K562 (cell line): ENCODE measurements around the gene ALG13. TPM values are rescaled to one million over a fixed set of nuclear protein-coding genes. Genes with fewer than 3 reads are reported as not detected.

Experiments used
- CEBPZ ChIP-seq: fragments of 150-350 bp; IDR thresholded peaks from 2 replicates; pipeline ENCODE4 v1.6.1; 2014; ENCODE audit warnings: low read depth, mild to moderate bottlenecking, low read length, borderline replicate concordance
- CHCHD3 ChIP-seq: fragments of 250-450 bp; sonication (Bioruptor Pico); IDR thresholded peaks from 2 replicates; pipeline ENCODE4 v2.1.2; 2022; ENCODE audit warnings: mild to moderate bottlenecking
- DEAF1 ChIP-seq: fragments of 450-650 bp; formaldehyde crosslinking; IDR thresholded peaks from 2 replicates; pipeline ENCODE4 v1.4.0; 2020; ENCODE audit warnings: mild to moderate bottlenecking, moderate library complexity
- HMBOX1 ChIP-seq: sonication (generic); IDR thresholded peaks from 2 replicates; pipeline ENCODE4 v1.6.1; 2016
- KDM5B ChIP-seq: fragments of 200-600 bp; sonication (generic); IDR thresholded peaks from 2 replicates; pipeline ENCODE4 v1.6.1; 2012; ENCODE audit warnings: low read depth, mild to moderate bottlenecking, moderate library complexity, low read length, control low read depth, inconsistent platforms; ENCODE audit not compliant: insufficient replicate concordance
- NELFE ChIP-seq: IDR thresholded peaks from 2 replicates; pipeline ENCODE4 v1.6.1; 2011; ENCODE audit warnings: mild to moderate bottlenecking; ENCODE audit not compliant: insufficient read depth, insufficient read length
- NFIX ChIP-seq: fragments of 250-450 bp; sonication (Bioruptor Pico); IDR thresholded peaks from 2 replicates; pipeline ENCODE4 v1.4.0; 2020; ENCODE audit warnings: low read depth, mild to moderate bottlenecking, moderate library complexity
- PBX2 ChIP-seq, 2 experiments: IDR thresholded peaks in 1 of 2; conservative IDR thresholded peaks in 1 of 2; 2 replicates each; pipeline ENCODE4 v1.6.1; 2016; ENCODE audit warnings: low read depth in 2 of 2, mild to moderate bottlenecking in 1 of 2, missing compliant biosample characterization in 1 of 2, missing genetic modification characterization in 1 of 2, moderate library complexity in 1 of 2
- PRMT5 ChIP-seq: sonication (generic); formaldehyde crosslinking; IDR thresholded peaks from 2 replicates; pipeline ENCODE4 v1.5.0; 2020; ENCODE audit warnings: missing genetic modification reagents
- RBBP5 ChIP-seq: fragments of 200-600 bp; sonication (generic); IDR thresholded peaks from 2 replicates; pipeline ENCODE4 v1.6.1; 2012; ENCODE audit warnings: borderline replicate concordance, mild to moderate bottlenecking, low read length, control low read depth, inconsistent platforms; ENCODE audit not compliant: insufficient read depth, poor library complexity, severe bottlenecking
- STAT5A ChIP-seq: IDR thresholded peaks from 2 replicates; pipeline ENCODE4 v1.6.1; 2012; ENCODE audit warnings: low read length, inconsistent platforms, borderline replicate concordance
- ZBTB5 ChIP-seq: fragments of 450-650 bp; IDR thresholded peaks from 2 replicates; pipeline ENCODE4 v1.6.1; 2017; ENCODE audit warnings: antibody characterized with exemption
- polyA plus RNA-seq, 8 experiments: library from polyadenylated mRNA; depleted of rRNA in 4 of 8; stranded (reverse) in 5 of 8; unstranded in 3 of 8; fragments of >200 nt; fragmentation: Nextera tagmentation in 2 of 8; fragmentation: Illumina TruSeq in 1 of 8; extraction: Ambion mirVana in 2 of 8; extraction: Trizol in 1 of 8; gene quantifications; 2 replicates each; pipeline versions ENCODE4 v1.2.1 to v1.2.3, GENCODE V29; 2011 to 2014; ENCODE audit warnings: inconsistent platforms in 1 of 8, missing spikeins in 1 of 8
- total RNA-seq, 7 experiments: library from RNA; depleted of rRNA in 6 of 7; stranded (reverse); fragments of >200 nt in 6 of 7; fragmentation: Illumina TruSeq in 2 of 7; extraction: Trizol in 2 of 7; gene quantifications; 2 replicates each; pipeline versions ENCODE4 v1.2.1 to v1.2.3, GENCODE V29; 2011 to 2021; ENCODE audit warnings: low replicate concordance in 1 of 7

The ALG13 gene
- total and polyA plus RNA-seq, 9 of the 15 experiments (the other 6 are each of a cell fraction or from before 2014, with no cell fraction given) = 40.3 to 117 (median 68.2) TPM

GRCh38 chrX:111680988-111681779 lies at the start of gene ALG13 (continued):
- no peak for TF ChIP-seq DEAF1 (CRISPR knock-in tag)
- TF ChIP-seq CEBPZ = no peak
- no peak for TF ChIP-seq CHCHD3 (CRISPR knock-in tag)
- TF ChIP-seq HMBOX1 = no peak
- TF ChIP-seq NELFE = no peak
- TF ChIP-seq STAT5A = no peak
- peak; percentile 58 for TF ChIP-seq RBBP5
- TF ChIP-seq KDM5B = peak; percentile 67
- no peak for TF ChIP-seq PRMT5 (CRISPR knock-in tag)
- TF ChIP-seq PBX2 (CRISPR knock-in tag; IDR thresholded peaks at IDR 0.05; ENCODE audit: low read depth) = no peak
- no peak for TF ChIP-seq PBX2 (tag; conservative IDR thresholded peaks at IDR 0.05; ENCODE audit: low read depth)
- no peak for TF ChIP-seq NFIX (CRISPR knock-in tag)
- no peak for TF ChIP-seq ZBTB5
